OCI-LY7 (cell line): Measurements from ENCODE around the gene TPBGL. TPM values are rescaled to one million over a fixed set of nuclear protein-coding genes. Genes with fewer than 3 reads are reported as not detected.

Source experiments
- BruUV-seq: library from RNA; stranded (reverse); fragments of 400-500 nt; replicated peaks from 2 replicates; lab custom pipeline; 2021; lab: Mats Ljungman, UMichigan
- CTCF ChIA-PET: fragments of 300-600 bp; sonication (Branson Sonifier 250); formaldehyde crosslinking; loops from one replicate; lab custom pipeline; 2022; ENCODE audit warnings: antibody characterized with exemption; ENCODE audit not compliant: unreplicated experiment; lab: Charles Lee
- POLR2A ChIA-PET: fragments of 300-600 bp; sonication (Branson Sonifier 250); formaldehyde crosslinking; loops from one replicate; lab custom pipeline; 2022; ENCODE audit warnings: antibody characterized with exemption; lab: Charles Lee
- DNase-seq: peaks from one replicate; pipeline ENCODE4 v3.0.0-alpha.2; 2015; ENCODE audit warnings: low spot score
- H2AFZ ChIP-seq: fragments of 200-600 bp; sonication (generic), shearing (Covaris generic); 2 replicates; pipeline ENCODE4 v1.6.1; 2014; ENCODE audit warnings: mild to moderate bottlenecking, antibody characterized with exemption, low read length, moderate library complexity
- H3K27ac ChIP-seq: fragments of 200-600 bp; sonication (generic); 2 replicates; pipeline ENCODE4 v1.5.1; 2014; ENCODE audit warnings: mixed run types, low read depth, mild to moderate bottlenecking, moderate library complexity, low read length, inconsistent platforms; ENCODE audit not compliant: poor library complexity, severe bottlenecking
- H3K36me3 ChIP-seq: fragments of 200-600 bp; sonication (generic); 2 replicates; pipeline ENCODE4 v1.6.1; 2014; ENCODE audit warnings: mild to moderate bottlenecking, antibody characterized with exemption, low read length, moderate library complexity, mixed read lengths; ENCODE audit not compliant: insufficient read depth
- H3K4me1 ChIP-seq: fragments of 200-600 bp; sonication (generic); 2 replicates; pipeline ENCODE4 v1.5.1; 2014; ENCODE audit warnings: mild to moderate bottlenecking, low read length; ENCODE audit not compliant: insufficient read depth, poor library complexity, severe bottlenecking
- H3K4me2 ChIP-seq: fragments of 200-600 bp; sonication (generic); 2 replicates; pipeline ENCODE4 v1.6.1; 2014; ENCODE audit warnings: mild to moderate bottlenecking, low read length
- H3K4me3 ChIP-seq: fragments of 200-600 bp; sonication (generic); 2 replicates; pipeline ENCODE4 v1.5.1; 2014; ENCODE audit warnings: mild to moderate bottlenecking, low read depth, low read length; ENCODE audit not compliant: poor library complexity, severe bottlenecking
- H3K79me2 ChIP-seq: fragments of 200-600 bp; sonication (generic); 2 replicates; pipeline ENCODE4 v1.6.1; 2016; ENCODE audit warnings: low read depth, mild to moderate bottlenecking, low read length, moderate library complexity, mixed read lengths; ENCODE audit not compliant: insufficient read depth
- H3K9me2 ChIP-seq: fragments of 200-600 bp; sonication (generic); 2 replicates; pipeline ENCODE4 v1.6.1; 2016; ENCODE audit warnings: mild to moderate bottlenecking, low read length, mixed read lengths; ENCODE audit not compliant: insufficient read depth
- H3K9me3 ChIP-seq: fragments of 200-600 bp; sonication (generic); 2 replicates; pipeline ENCODE4 v1.6.1; 2014; ENCODE audit warnings: mild to moderate bottlenecking, mixed run types, low read length, mixed read lengths
- H4K20me1 ChIP-seq: fragments of 200-600 bp; sonication (generic); 2 replicates; pipeline ENCODE4 v1.6.1; 2014; ENCODE audit warnings: mild to moderate bottlenecking, antibody characterized with exemption, low read length, moderate library complexity, mixed read lengths; ENCODE audit not compliant: insufficient read depth
- EZH2phosphoT487 ChIP-seq: fragments of 200-600 bp; sonication (generic); IDR thresholded peaks from 2 replicates; pipeline ENCODE4 v1.6.1; 2018; ENCODE audit warnings: low read depth, borderline replicate concordance, mild to moderate bottlenecking, mixed run types, antibody characterized with exemption, low read length, moderate library complexity, mixed read lengths
- intact Hi-C: fragments of 100-400 bp; cut with micrococcal nuclease; formaldehyde crosslinking; loops from one replicate; pipeline ENCODE4 v1.10.0; 2022; ENCODE audit not compliant: unreplicated experiment
- total RNA-seq, 2 experiments: library from RNA; depleted of rRNA in 1 of 2; stranded (reverse); fragments of >200 nt in 1 of 2; shearing (Covaris generic) in 1 of 2; gene quantifications; 2 replicates each; pipeline ENCODE4 v1.2.3, GENCODE V29; 2014 to 2022
- TF ChIP-seq, protein P1 (sequence below): fragments of 200-600 bp; sonication (generic); conservative IDR thresholded peaks from 2 replicates; pipeline ENCODE4 v1.5.1; 2014; ENCODE audit warnings: mild to moderate bottlenecking, antibody characterized with exemption, low read length, moderate library complexity, mixed read lengths

Gene TPBGL
- total RNA-seq, 2 experiments from 2014 or later = not detected

DNA sequence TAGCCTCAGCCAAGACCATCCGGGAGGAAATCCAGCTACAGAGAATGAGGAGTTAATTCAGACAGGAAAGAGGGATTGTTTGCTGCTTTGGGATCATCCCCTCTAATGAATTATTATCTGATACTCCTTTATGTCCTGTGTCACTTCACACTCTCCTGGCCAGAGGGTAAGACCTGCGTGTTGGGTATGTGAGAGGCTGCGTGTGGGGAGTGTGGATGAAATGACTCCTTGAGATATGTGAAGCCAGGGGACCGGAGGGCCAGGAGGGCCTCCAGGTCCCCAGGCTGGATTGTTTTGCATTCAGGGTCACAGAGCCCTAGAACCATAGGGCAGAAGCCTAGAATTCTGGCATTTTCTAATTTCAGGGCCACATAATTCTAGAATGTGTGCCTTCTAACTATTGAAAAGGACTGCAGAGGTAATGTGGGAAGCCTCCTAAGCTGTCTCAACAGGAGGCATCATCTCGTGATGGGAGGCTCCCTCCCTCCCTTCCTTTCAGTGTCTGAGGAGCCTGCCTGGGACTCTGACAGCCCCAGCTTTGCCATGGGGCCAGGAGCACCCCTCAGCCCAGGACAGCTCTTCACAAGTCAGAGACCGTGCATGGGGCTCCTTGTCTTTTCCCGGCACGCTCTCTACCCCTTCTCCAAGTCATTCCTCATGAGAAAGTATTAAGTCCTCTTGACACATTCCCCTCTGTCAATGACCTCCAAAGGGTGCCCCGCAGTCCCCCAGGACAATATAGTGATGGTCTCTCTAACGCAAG, 3.7 kb downstream of the TPBGL start:
- no peak for DNase-seq
- Histone ChIP-seq H2AFZ (no peak overlapping the region), H3K4me2 (no peak overlapping the region), H3K36me3 (no peaks in the 10 kb centered on the region), H3K4me3 (no peak overlapping the region), H3K9me3 (no peaks in the 10 kb centered on the region), H3K27ac (no peak overlapping the region), H3K9me2 (no peaks in the 10 kb centered on the region), H4K20me1 (no peaks in the 10 kb centered on the region), H3K79me2 (no peaks in the 10 kb centered on the region), H3K4me1 (no peaks in the 10 kb centered on the region)
- intact Hi-C loops = no loop called here
- TF ChIP-seq, protein P1, sequence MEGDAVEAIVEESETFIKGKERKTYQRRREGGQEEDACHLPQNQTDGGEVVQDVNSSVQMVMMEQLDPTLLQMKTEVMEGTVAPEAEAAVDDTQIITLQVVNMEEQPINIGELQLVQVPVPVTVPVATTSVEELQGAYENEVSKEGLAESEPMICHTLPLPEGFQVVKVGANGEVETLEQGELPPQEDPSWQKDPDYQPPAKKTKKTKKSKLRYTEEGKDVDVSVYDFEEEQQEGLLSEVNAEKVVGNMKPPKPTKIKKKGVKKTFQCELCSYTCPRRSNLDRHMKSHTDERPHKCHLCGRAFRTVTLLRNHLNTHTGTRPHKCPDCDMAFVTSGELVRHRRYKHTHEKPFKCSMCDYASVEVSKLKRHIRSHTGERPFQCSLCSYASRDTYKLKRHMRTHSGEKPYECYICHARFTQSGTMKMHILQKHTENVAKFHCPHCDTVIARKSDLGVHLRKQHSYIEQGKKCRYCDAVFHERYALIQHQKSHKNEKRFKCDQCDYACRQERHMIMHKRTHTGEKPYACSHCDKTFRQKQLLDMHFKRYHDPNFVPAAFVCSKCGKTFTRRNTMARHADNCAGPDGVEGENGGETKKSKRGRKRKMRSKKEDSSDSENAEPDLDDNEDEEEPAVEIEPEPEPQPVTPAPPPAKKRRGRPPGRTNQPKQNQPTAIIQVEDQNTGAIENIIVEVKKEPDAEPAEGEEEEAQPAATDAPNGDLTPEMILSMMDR = no peak
- no peak for TF ChIP-seq EZH2phosphoT487
- ChIA-PET POLR2A (interaction anchor here (1.3 kb wide), 1 partner anchor 26 kb away, joined by 3 read pairs; no protein-coding TSS in a partner anchor), CTCF (interaction anchor here (0.5 to 1.5 kb wide), 2 partner anchors 103 to 223 kb away, joined by 5 read pairs; no protein-coding TSS in a partner anchor)
- no TSS peak for BruUV-seq

DNA sequence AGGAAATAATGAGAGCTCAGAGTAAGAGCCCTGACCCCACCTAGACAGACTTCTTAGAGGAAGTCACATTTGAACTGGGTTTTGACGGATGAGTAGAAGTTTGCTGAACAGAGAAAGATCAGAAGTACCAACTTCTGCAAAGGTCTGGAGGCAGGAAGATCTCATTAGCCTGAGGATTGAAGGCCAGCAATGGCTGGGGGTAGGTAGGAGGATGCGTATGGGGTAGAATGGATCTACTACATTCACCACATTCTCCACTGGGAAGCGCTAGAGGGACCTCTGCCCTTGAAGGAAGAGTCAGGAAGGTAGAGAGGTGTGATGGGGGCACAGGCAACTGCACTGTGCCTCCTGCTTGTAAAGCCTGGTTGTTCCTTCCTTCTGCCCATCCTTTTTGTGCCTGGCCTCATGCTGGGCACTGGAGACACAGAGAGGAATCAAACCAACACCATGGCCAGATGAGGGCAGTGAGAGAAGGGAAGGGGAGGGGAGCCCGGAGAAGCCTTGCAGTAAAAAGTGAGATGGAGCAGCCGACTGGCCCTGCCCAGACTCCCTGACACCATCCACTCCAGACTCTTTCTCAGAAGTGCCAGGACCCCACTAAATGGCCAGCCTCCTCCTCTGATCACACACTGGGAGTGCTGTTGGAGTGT, 4.9 kb downstream of the TPBGL start:
- ChIA-PET CTCF (interaction anchor here (1.5 kb wide), 1 partner anchor 105 kb away, joined by 5 read pairs; no protein-coding TSS in a partner anchor), POLR2A (interaction anchor here (0.5 to 1.3 kb wide), 4 partner anchors 25 to 105 kb away, joined by 3 to 4 read pairs (median 3); no protein-coding TSS in a partner anchor)
- no peak overlapping the region for H3K27ac ChIP-seq
- no peaks in the 10 kb centered on the region for H3K9me2 ChIP-seq
- no peaks in the 10 kb centered on the region for H3K4me1 ChIP-seq
- H3K4me3 ChIP-seq = no peak overlapping the region
- no peaks in the 10 kb centered on the region for H3K79me2 ChIP-seq
- intact Hi-C loops = loop anchor here (5.0 kb wide), 2 partner anchors 38 to 543 kb away; no protein-coding TSS in a partner anchor
- no peak for DNase-seq
- H3K36me3 ChIP-seq = no peaks in the 10 kb centered on the region
- no peak overlapping the region for H2AFZ ChIP-seq
- H4K20me1 ChIP-seq = no peaks in the 10 kb centered on the region
- H3K9me3 ChIP-seq = no peaks in the 10 kb centered on the region
- BruUV-seq = no TSS peak
- TF ChIP-seq, protein P1 = 0 out of 2 replicates have a peak, but pooled peaks have one; percentile 18
- TF ChIP-seq EZH2phosphoT487 = no peak
- H3K4me2 ChIP-seq = no peak overlapping the region
